Panc1 (cell line): ENCODE data around the gene KRT77.

Experiments
- POLR2AphosphoS5 ChIP-seq: IDR thresholded peaks from 2 replicates; pipeline ENCODE4 v1.6.1; 2012; ENCODE audit warnings: mild to moderate bottlenecking, low read depth, low read length, moderate library complexity
- TF ChIP-seq, protein P1 (sequence below): fragments of 450-650 bp; IDR thresholded peaks from 2 replicates; pipeline ENCODE4 v1.5.1; 2017; ENCODE audit warnings: mild to moderate bottlenecking
- TF ChIP-seq, protein P2 (sequence below), 2 experiments: IDR thresholded peaks; 2 replicates each; pipeline ENCODE4 v1.6.1; 2011 to 2012; ENCODE audit warnings: low read depth in 2 of 2, control low read depth in 1 of 2, low read length in 1 of 2, mild to moderate bottlenecking in 1 of 2, moderate library complexity in 1 of 2; ENCODE audit not compliant: insufficient read depth in 1 of 2

DNA sequence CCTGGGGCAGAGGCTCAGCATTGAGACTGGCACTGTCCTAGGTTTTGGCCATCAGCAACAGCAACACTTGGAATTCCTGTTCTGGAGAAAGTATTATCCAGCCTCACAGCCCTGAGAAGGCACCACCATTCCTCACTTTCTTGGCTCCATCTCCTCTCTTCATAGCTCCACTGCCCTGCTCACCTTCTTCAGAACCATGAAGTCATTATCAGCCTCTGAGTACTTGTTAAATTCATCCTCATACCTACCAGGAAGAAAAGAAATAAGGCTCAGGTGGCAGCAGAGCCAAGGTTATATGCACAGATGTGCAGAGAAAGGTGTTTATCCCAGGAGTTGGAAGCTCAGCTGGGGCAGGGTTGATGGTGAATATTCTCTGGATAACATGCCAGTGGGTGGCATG lies 48.5 kb upstream of the KRT77 start:
- TF ChIP-seq POLR2AphosphoS5 = no peak
- TF ChIP-seq, protein P1, sequence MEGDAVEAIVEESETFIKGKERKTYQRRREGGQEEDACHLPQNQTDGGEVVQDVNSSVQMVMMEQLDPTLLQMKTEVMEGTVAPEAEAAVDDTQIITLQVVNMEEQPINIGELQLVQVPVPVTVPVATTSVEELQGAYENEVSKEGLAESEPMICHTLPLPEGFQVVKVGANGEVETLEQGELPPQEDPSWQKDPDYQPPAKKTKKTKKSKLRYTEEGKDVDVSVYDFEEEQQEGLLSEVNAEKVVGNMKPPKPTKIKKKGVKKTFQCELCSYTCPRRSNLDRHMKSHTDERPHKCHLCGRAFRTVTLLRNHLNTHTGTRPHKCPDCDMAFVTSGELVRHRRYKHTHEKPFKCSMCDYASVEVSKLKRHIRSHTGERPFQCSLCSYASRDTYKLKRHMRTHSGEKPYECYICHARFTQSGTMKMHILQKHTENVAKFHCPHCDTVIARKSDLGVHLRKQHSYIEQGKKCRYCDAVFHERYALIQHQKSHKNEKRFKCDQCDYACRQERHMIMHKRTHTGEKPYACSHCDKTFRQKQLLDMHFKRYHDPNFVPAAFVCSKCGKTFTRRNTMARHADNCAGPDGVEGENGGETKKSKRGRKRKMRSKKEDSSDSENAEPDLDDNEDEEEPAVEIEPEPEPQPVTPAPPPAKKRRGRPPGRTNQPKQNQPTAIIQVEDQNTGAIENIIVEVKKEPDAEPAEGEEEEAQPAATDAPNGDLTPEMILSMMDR = no peak
- TF ChIP-seq, protein P2, sequence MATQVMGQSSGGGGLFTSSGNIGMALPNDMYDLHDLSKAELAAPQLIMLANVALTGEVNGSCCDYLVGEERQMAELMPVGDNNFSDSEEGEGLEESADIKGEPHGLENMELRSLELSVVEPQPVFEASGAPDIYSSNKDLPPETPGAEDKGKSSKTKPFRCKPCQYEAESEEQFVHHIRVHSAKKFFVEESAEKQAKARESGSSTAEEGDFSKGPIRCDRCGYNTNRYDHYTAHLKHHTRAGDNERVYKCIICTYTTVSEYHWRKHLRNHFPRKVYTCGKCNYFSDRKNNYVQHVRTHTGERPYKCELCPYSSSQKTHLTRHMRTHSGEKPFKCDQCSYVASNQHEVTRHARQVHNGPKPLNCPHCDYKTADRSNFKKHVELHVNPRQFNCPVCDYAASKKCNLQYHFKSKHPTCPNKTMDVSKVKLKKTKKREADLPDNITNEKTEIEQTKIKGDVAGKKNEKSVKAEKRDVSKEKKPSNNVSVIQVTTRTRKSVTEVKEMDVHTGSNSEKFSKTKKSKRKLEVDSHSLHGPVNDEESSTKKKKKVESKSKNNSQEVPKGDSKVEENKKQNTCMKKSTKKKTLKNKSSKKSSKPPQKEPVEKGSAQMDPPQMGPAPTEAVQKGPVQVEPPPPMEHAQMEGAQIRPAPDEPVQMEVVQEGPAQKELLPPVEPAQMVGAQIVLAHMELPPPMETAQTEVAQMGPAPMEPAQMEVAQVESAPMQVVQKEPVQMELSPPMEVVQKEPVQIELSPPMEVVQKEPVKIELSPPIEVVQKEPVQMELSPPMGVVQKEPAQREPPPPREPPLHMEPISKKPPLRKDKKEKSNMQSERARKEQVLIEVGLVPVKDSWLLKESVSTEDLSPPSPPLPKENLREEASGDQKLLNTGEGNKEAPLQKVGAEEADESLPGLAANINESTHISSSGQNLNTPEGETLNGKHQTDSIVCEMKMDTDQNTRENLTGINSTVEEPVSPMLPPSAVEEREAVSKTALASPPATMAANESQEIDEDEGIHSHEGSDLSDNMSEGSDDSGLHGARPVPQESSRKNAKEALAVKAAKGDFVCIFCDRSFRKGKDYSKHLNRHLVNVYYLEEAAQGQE (IDR thresholded peaks at IDR 0.05; ENCODE audit: insufficient read depth in 1 of 2, low read depth in 2 of 2, low read length in 1 of 2) = no peak
